Esophagus squamous epithelium (tissue), 4 donors: ENCODE data around the gene SELENOO.

Source experiments
- POLR2A ChIP-seq, 4 donors: fragments of 450-650 bp; IDR thresholded peaks; one replicate each; pipeline ENCODE4 v1.6.1; 2017; ENCODE audit warnings: antibody characterized with exemption in 4 of 4, mild to moderate bottlenecking in 4 of 4, moderate library complexity in 3 of 4
- TF ChIP-seq, protein P1 (sequence below), 6 experiments: fragments of 450-650 bp in 4 of 6; fragments of 200-600 bp in 2 of 6; sonication (generic) in 2 of 6; IDR thresholded peaks; one replicate each; pipeline ENCODE4 v1.5.1; 2016 to 2019; ENCODE audit warnings: antibody characterized with exemption in 6 of 6, mild to moderate bottlenecking in 4 of 6, moderate library complexity in 4 of 6

DNA sequence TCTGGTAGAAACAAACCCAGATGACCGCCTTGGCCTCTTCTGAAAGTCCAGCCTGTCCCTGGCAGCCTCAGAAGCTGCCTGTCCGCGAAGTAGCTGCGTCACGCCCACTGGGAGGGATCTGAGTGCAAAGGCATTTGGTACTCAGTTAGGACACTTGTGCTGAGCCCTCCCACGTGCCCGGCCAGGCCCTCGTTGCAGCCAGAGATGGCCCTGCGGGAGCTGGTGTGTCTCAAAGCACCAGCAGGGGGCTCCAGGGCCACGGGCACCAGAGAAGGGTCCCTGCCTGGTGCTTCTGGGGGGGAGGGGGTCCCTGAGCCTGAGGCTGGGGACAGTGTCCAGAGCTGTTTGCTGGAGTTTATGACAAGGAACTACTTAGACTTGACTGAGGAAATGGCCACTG, 5.8 kb downstream of the SELENOO start:
- TF ChIP-seq, protein P1, sequence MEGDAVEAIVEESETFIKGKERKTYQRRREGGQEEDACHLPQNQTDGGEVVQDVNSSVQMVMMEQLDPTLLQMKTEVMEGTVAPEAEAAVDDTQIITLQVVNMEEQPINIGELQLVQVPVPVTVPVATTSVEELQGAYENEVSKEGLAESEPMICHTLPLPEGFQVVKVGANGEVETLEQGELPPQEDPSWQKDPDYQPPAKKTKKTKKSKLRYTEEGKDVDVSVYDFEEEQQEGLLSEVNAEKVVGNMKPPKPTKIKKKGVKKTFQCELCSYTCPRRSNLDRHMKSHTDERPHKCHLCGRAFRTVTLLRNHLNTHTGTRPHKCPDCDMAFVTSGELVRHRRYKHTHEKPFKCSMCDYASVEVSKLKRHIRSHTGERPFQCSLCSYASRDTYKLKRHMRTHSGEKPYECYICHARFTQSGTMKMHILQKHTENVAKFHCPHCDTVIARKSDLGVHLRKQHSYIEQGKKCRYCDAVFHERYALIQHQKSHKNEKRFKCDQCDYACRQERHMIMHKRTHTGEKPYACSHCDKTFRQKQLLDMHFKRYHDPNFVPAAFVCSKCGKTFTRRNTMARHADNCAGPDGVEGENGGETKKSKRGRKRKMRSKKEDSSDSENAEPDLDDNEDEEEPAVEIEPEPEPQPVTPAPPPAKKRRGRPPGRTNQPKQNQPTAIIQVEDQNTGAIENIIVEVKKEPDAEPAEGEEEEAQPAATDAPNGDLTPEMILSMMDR (IDR thresholded peaks at IDR 0.05): peak in 4 of 6 experiments; percentile 14 to 31 (median 26)
- TF ChIP-seq POLR2A (IDR thresholded peaks at IDR 0.05): no peak
